GM12892 (cell line): ENCODE results near the gene CORO1C.

Experiments
- POLR2A ChIP-seq: IDR thresholded peaks from 2 replicates; pipeline ENCODE4 v1.6.1; 2011; ENCODE audit warnings: low read depth, low read length, control low read depth
- TAF1 ChIP-seq: IDR thresholded peaks from 2 replicates; pipeline ENCODE4 v1.6.1; 2011; ENCODE audit warnings: low read depth, mild to moderate bottlenecking, control low read depth, low read length, borderline replicate concordance

GRCh38 chr12:108735855-108736254 lies 4.5 kb upstream of the CORO1C start:
- no peak for TF ChIP-seq POLR2A
- no peak for TF ChIP-seq TAF1
